Neuronal stem cell (in vitro differentiated cells): ENCODE results near the gene INTS13. TPM values are rescaled to one million over a fixed set of nuclear protein-coding genes. Genes with fewer than 3 reads are reported as not detected.

ENCODE experiments used
- DNase-seq: peaks from one replicate; pipeline ENCODE4 v3.0.0-alpha.2; 2013; ENCODE audit warnings: low spot score
- H2AFZ ChIP-seq: one replicate; pipeline ENCODE4 v1.6.1; 2013; ENCODE audit warnings: mild to moderate bottlenecking, low read length, inconsistent platforms
- H2AK5ac ChIP-seq: 2 replicates; pipeline ENCODE4 v1.6.1; 2013; ENCODE audit warnings: low read depth, mild to moderate bottlenecking, inconsistent platforms, low read length, moderate library complexity, mixed read lengths
- H2BK120ac ChIP-seq: 2 replicates; pipeline ENCODE4 v1.6.1; 2013; ENCODE audit warnings: low read depth, mild to moderate bottlenecking, inconsistent platforms, low read length, moderate library complexity, mixed read lengths
- H2BK12ac ChIP-seq: one replicate; pipeline ENCODE4 v1.6.1; 2013; ENCODE audit warnings: low read length, inconsistent platforms
- H2BK15ac ChIP-seq: 2 replicates; pipeline ENCODE4 v1.6.1; 2013; ENCODE audit warnings: mild to moderate bottlenecking, low read length, inconsistent platforms, mixed read lengths
- H2BK5ac ChIP-seq: one replicate; pipeline ENCODE4 v1.6.1; 2013; ENCODE audit warnings: inconsistent platforms, mild to moderate bottlenecking, low read length, moderate library complexity
- H3K14ac ChIP-seq: one replicate; pipeline ENCODE4 v1.6.1; 2013; ENCODE audit warnings: low read length, inconsistent platforms
- H3K18ac ChIP-seq: 2 replicates; pipeline ENCODE4 v1.6.1; 2013; ENCODE audit warnings: low read length, inconsistent platforms
- H3K23ac ChIP-seq: 2 replicates; pipeline ENCODE4 v1.6.1; 2013; ENCODE audit warnings: low read depth, mild to moderate bottlenecking, mixed read lengths, low read length, inconsistent platforms; ENCODE audit not compliant: poor library complexity
- H3K27ac ChIP-seq: replicated peaks from 3 replicates; pipeline ENCODE4 v1.5.1; 2013; ENCODE audit warnings: low read length, inconsistent platforms
- H3K27me3 ChIP-seq, 3 experiments: 2 replicates each; pipeline ENCODE4 v1.6.1; 2013; ENCODE audit warnings: low read length in 3 of 3, mild to moderate bottlenecking in 2 of 3, inconsistent platforms in 1 of 3, low read depth in 1 of 3, mixed read lengths in 1 of 3, moderate library complexity in 1 of 3; ENCODE audit not compliant: control insufficient read depth in 3 of 3, insufficient read depth in 3 of 3
- H3K36me3 ChIP-seq, 2 donors: replicated peaks in 1 of 2; 2 replicates each; pipeline ENCODE4 v1.6.1; 2013; ENCODE audit warnings: low read length in 2 of 2; ENCODE audit not compliant: control insufficient read depth in 2 of 2, insufficient read depth in 2 of 2
- H3K4ac ChIP-seq: 2 replicates; pipeline ENCODE4 v1.6.1; 2013; ENCODE audit warnings: inconsistent platforms, mild to moderate bottlenecking, low read length, moderate library complexity
- H3K4me1 ChIP-seq, 2 donors: 1 replicate in 1 of 2; 2 replicates in 1 of 2; pipeline ENCODE4 v1.6.1; 2013; ENCODE audit warnings: low read length in 2 of 2, low read depth in 1 of 2; ENCODE audit not compliant: control insufficient read depth in 2 of 2, insufficient read depth in 1 of 2
- H3K4me2 ChIP-seq: one replicate; pipeline ENCODE4 v1.6.1; 2013; ENCODE audit warnings: mild to moderate bottlenecking, low read length, inconsistent platforms; ENCODE audit not compliant: insufficient read depth, poor library complexity, severe bottlenecking
- H3K4me3 ChIP-seq, 2 donors: 2 replicates each; pipeline ENCODE4 v1.5.1; 2013; ENCODE audit warnings: low read length in 2 of 2, mild to moderate bottlenecking in 2 of 2, inconsistent platforms in 1 of 2, moderate library complexity in 1 of 2
- H3K79me1 ChIP-seq: one replicate; pipeline ENCODE4 v1.6.1; 2013; ENCODE audit warnings: low read depth, mild to moderate bottlenecking, inconsistent platforms, low read length, moderate library complexity
- H3K9ac ChIP-seq: one replicate; pipeline ENCODE4 v1.6.1; 2013; ENCODE audit warnings: mild to moderate bottlenecking, low read depth, low read length, inconsistent platforms; ENCODE audit not compliant: poor library complexity
- H3K9me3 ChIP-seq, 2 donors: replicated peaks in 1 of 2; 2 replicates each; pipeline versions ENCODE3 to v1.6.1; 2013; ENCODE audit warnings: low read length in 2 of 2, mild to moderate bottlenecking in 2 of 2, inconsistent platforms in 1 of 2, low read depth in 1 of 2, mixed read lengths in 1 of 2, moderate library complexity in 1 of 2; ENCODE audit not compliant: control insufficient read depth in 2 of 2, insufficient read depth in 1 of 2
- H4K8ac ChIP-seq: one replicate; pipeline ENCODE4 v1.6.1; 2013; ENCODE audit warnings: low read depth, mild to moderate bottlenecking, inconsistent platforms, low read length, moderate library complexity
- H4K91ac ChIP-seq: one replicate; pipeline ENCODE4 v1.6.1; 2013; ENCODE audit warnings: low read length, low read depth, mild to moderate bottlenecking, inconsistent platforms; ENCODE audit not compliant: poor library complexity
- WGBS, 2 donors: extraction: QIAGEN DNeasy Blood & Tissue Kit; methylation state at CpG; one replicate each; pipeline ENCODE4 v1.1.7; 2013; ENCODE audit warnings: missing lambda C conversion rate in 2 of 2, mixed read lengths in 1 of 2; ENCODE audit not compliant: insufficient read length in 2 of 2, insufficient replicate concordance in 1 of 2; ENCODE audit errors: extremely low coverage in 2 of 2; 5-methylcytosine and 5-hydroxymethylcytosine counted together
- polyA plus RNA-seq, 2 experiments: library from polyadenylated mRNA; stranded (reverse); fragments of 200-250 nt; gene quantifications; one replicate each; pipeline ENCODE4 v1.2.3, GENCODE V29; 2013

INTS13 gene, protein sequence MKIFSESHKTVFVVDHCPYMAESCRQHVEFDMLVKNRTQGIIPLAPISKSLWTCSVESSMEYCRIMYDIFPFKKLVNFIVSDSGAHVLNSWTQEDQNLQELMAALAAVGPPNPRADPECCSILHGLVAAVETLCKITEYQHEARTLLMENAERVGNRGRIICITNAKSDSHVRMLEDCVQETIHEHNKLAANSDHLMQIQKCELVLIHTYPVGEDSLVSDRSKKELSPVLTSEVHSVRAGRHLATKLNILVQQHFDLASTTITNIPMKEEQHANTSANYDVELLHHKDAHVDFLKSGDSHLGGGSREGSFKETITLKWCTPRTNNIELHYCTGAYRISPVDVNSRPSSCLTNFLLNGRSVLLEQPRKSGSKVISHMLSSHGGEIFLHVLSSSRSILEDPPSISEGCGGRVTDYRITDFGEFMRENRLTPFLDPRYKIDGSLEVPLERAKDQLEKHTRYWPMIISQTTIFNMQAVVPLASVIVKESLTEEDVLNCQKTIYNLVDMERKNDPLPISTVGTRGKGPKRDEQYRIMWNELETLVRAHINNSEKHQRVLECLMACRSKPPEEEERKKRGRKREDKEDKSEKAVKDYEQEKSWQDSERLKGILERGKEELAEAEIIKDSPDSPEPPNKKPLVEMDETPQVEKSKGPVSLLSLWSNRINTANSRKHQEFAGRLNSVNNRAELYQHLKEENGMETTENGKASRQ
- polyA plus RNA-seq (2013, experiment 1 of 2), result 25.4 TPM
- 25.9 TPM for polyA plus RNA-seq (2013, experiment 2 of 2)

DNA sequence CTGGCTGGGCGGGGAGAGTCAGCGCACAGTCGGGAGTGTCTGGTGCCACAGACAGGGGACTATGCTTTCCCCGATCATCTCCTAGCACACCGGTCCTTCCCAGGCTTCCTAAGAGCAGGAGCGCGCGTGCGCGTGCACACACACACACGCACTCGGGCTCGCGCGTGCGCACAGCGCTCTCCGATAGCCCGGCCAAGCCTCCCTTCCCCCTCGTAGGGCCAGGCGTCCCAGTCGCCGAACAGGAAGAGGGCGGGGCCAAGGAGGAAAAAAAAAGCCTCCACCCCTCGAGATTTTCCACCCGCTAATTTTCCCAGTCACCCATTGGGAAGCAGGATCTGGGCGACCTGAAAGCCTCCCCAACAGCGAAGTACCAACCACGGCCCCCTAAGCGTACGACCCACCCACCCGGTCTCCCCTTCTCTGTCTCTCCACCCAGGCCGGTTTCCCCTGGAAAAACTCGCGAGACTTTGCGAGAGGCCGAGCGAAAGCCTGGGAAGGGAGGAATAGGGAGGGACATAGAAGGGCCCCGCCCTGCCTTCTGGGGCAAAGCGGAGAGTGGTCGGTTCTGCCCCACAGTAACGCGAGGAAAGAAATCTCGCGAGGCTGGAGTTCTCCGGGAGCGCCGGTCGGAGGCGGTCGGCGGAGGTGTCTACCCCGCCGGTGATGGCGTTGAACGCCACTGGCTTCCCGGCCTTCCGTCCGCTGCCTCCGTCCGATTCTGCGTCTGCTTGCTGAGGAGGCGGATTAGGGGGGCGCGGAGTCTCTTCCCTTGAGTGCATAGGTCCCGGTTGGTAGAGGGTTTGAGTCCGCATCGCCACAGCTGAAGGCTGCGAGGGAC is at the start of gene INTS13, which contains the start of gene FGFR1OP2:
Gene INTS13 (minus strand): TSS at position 119 of the 838 bp plus-strand sequence. CDS start 1,178 bp downstream, outside the sequence.
Gene FGFR1OP2 (plus strand): TSS at position 608 of the 838 bp plus-strand sequence. CDS start 15,689 bp downstream, outside the sequence.
- Histone ChIP-seq H3K36me3 (peaks cover 0 to 4% of the 10 kb centered on the region in 2 donors), H3K4me1 (peaks cover 0 to 16% of the 10 kb centered on the region in 2 donors), H3K9me3 (no peaks in the 10 kb centered on the region), H2BK15ac (peak within 1 kb of the TSS; percentile 76), H3K4ac (no peak within 1 kb of the TSS), H3K27me3 (no peaks in the 10 kb centered on the region), H3K23ac (peak within 1 kb of the TSS; percentile 98), H2AK5ac (no peak within 1 kb of the TSS), H3K14ac (peak within 1 kb of the TSS; percentile 84), H2BK12ac (peak within 1 kb of the TSS; percentile 87), H2AFZ (peak within 1 kb of the TSS; percentile 98), H3K4me2 (peak within 1 kb of the TSS; percentile 69), H3K18ac (peak within 1 kb of the TSS; percentile 98), H3K9ac (peak within 1 kb of the TSS; percentile 98), H2BK120ac (no peak within 1 kb of the TSS), H4K8ac (peak within 1 kb of the TSS; percentile 70), H3K4me3 (peak within 1 kb of the TSS; percentile 86 to 88), H4K91ac (no peak within 1 kb of the TSS), H3K79me1 (no peaks in the 10 kb centered on the region), H3K27ac (peak within 1 kb of the TSS; percentile 89), H2BK5ac (peak within 1 kb of the TSS; percentile 79)
- no CpG with 5 or more reads among the region's 69 CpGs for WGBS, 2 donors
- DNase-seq, result peak; percentile 98

DNA sequence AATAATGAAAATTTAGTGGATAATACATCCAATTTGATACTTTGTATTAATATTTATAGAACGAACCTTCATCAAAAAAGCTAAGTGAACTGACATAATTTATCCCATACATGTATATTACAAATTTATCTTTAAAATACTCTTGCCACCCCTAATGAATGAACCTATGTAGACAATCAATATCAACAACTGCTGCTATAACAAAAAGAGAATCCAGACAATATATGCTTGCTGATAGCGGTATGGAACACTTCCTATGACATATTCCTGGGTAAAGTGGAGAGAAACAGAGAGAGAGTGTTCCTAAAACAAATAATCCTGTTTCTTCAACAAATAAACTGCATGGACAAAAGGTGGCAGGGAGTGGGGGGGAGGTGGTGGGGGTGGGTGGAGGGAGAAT is 45.1 kb upstream of the INTS13 start:
- no peak overlapping the region for H2BK120ac ChIP-seq
- DNase-seq, result no peak
- no peak overlapping the region for H2AK5ac ChIP-seq
- H3K36me3 ChIP-seq, result peaks cover 5 to 92% of the 10 kb centered on the region in 2 donors
- no peak overlapping the region for H3K27ac ChIP-seq
- H3K4me3 ChIP-seq, result no peak overlapping the region
- no peak overlapping the region for H2BK15ac ChIP-seq
- H3K14ac ChIP-seq, result no peak overlapping the region
- no peak overlapping the region for H2AFZ ChIP-seq
- no peak overlapping the region for H3K4me2 ChIP-seq
- no peak overlapping the region for H3K23ac ChIP-seq
- H4K91ac ChIP-seq, result no peak overlapping the region
- no peaks in the 10 kb centered on the region for H3K9me3 ChIP-seq
- no peak overlapping the region for H3K4ac ChIP-seq
- H3K9ac ChIP-seq, result no peak overlapping the region
- no peaks in the 10 kb centered on the region for H3K79me1 ChIP-seq
- H4K8ac ChIP-seq, result no peak overlapping the region
- WGBS, 2 donors, result no CpG with 5 or more reads among the region's 2 CpGs
- H2BK5ac ChIP-seq, result no peak overlapping the region
- H3K18ac ChIP-seq, result no peak overlapping the region
- no peaks in the 10 kb centered on the region for H3K4me1 ChIP-seq
- H2BK12ac ChIP-seq, result no peak overlapping the region
- no peaks in the 10 kb centered on the region for H3K27me3 ChIP-seq

DNA sequence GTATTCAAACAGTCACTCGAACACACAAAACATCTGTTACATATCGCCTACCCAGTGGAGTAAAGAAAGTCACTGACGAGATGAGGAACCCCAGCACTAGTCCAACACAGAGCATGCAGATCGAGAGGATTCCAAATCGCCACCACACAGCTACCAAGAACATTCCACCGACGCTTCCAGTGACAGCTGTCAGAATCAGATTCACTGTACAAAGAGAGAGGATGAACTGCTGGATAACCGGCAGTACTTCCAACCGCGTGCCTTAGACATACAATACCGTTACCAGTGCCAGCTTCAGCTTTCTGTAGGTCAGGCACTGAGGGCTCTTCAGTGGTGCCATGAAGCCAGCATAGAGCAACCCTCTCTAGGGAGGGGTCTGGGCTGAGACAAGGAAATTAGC is 42.0 kb upstream of the INTS13 start:
- H3K9me3 ChIP-seq, result no peaks in the 10 kb centered on the region
- no peak overlapping the region for H3K14ac ChIP-seq
- no peak overlapping the region for H3K23ac ChIP-seq
- no peaks in the 10 kb centered on the region for H3K79me1 ChIP-seq
- no CpG with 5 or more reads among the region's 11 CpGs for WGBS, 2 donors
- no peak overlapping the region for H3K4ac ChIP-seq
- no peak overlapping the region for H2AK5ac ChIP-seq
- no peak for DNase-seq
- H2BK5ac ChIP-seq, result no peak overlapping the region
- no peaks in the 10 kb centered on the region for H3K4me1 ChIP-seq
- H3K18ac ChIP-seq, result no peak overlapping the region
- no peak overlapping the region for H3K27ac ChIP-seq
- no peak overlapping the region for H4K8ac ChIP-seq
- H2BK12ac ChIP-seq, result no peak overlapping the region
- H3K36me3 ChIP-seq, result peaks cover 4 to 96% of the 10 kb centered on the region in 2 donors
- no peak overlapping the region for H4K91ac ChIP-seq
- H3K9ac ChIP-seq, result no peak overlapping the region
- H3K4me3 ChIP-seq, result no peak overlapping the region
- H2BK120ac ChIP-seq, result no peak overlapping the region
- H3K27me3 ChIP-seq, result no peaks in the 10 kb centered on the region
- no peak overlapping the region for H2BK15ac ChIP-seq
- no peak overlapping the region for H3K4me2 ChIP-seq
- no peak overlapping the region for H2AFZ ChIP-seq
